Effector memory CD8-positive, alpha-beta T cell (primary cell): ENCODE data around the gene TTC27.

Experiments used
- ATAC-seq: fragments of 150-1000 bp; cut with Tn5 transposase; replicated peaks from 2 replicates; pipeline ENCODE4 v1.10.0; 2021; ENCODE audit warnings: mild to moderate bottlenecking, moderate library complexity
- DNase-seq, 3 experiments: peaks; one replicate each; pipeline ENCODE4 v3.0.0; 2021
- H3K27ac Mint-ChIP-seq, 2 donors: one replicate each; pipeline ENCODE4 v1.8.0; 2022; ENCODE audit warnings: mild to moderate bottlenecking in 2 of 2, mixed read lengths in 2 of 2, moderate library complexity in 2 of 2
- H3K27me3 Mint-ChIP-seq, 2 donors: one replicate each; pipeline ENCODE4 v1.8.0; 2022; ENCODE audit warnings: mixed read lengths in 2 of 2
- H3K36me3 Mint-ChIP-seq: one replicate; pipeline ENCODE4 v1.8.0; 2022; ENCODE audit warnings: mild to moderate bottlenecking, moderate library complexity, mixed read lengths; ENCODE audit not compliant: insufficient read depth
- H3K4me1 Mint-ChIP-seq, 2 donors: one replicate each; pipeline ENCODE4 v1.8.0; 2022; ENCODE audit warnings: low read depth in 2 of 2, mixed read lengths in 2 of 2
- H3K4me3 Mint-ChIP-seq, 2 donors: one replicate each; pipeline ENCODE4 v1.8.0; 2022; ENCODE audit warnings: mild to moderate bottlenecking in 2 of 2, mixed read lengths in 2 of 2, moderate library complexity in 2 of 2
- H3K9me3 Mint-ChIP-seq, 2 donors: one replicate each; pipeline ENCODE4 v1.8.0; 2022; ENCODE audit warnings: mixed read lengths in 2 of 2

The TTC27 gene

GRCh38 chr2:32756074-32756727 is 128.4 kb downstream of the TTC27 start:
- H3K36me3 Mint-ChIP-seq = peaks cover 17% of the 10 kb centered on the region
- H3K4me1 Mint-ChIP-seq = peaks cover 14 to 16% of the 10 kb centered on the region in 2 donors
- H3K27me3 Mint-ChIP-seq = no peaks in the 10 kb centered on the region
- DNase-seq (no peak), ATAC-seq (peak; percentile 58)
- peak overlapping the region; percentile 91 to 97 for H3K27ac Mint-ChIP-seq
- H3K9me3 Mint-ChIP-seq = no peaks in the 10 kb centered on the region
- H3K4me3 Mint-ChIP-seq = peak overlapping the region; percentile 71 to 80

- H3K27ac Mint-ChIP-seq = no peak overlapping the region
- ATAC-seq (no peak), DNase-seq (no peak)
- no peak overlapping the region for H3K4me3 Mint-ChIP-seq
- H3K36me3 Mint-ChIP-seq = peaks cover 17% of the 10 kb centered on the region
- H3K9me3 Mint-ChIP-seq = no peaks in the 10 kb centered on the region
- peaks cover 14 to 16% of the 10 kb centered on the region in 2 donors for H3K4me1 Mint-ChIP-seq
- H3K27me3 Mint-ChIP-seq = no peaks in the 10 kb centered on the region
Measured at GRCh38 chr2:32758232-32758631, 130.4 kb downstream of the TTC27 start.

- ATAC-seq (no peak), DNase-seq (no peak)
- Mint-ChIP-seq H3K4me1 (peaks cover 11 to 12% of the 10 kb centered on the region in 2 donors), H3K27ac (no peak overlapping the region), H3K4me3 (no peak overlapping the region), H3K9me3 (no peaks in the 10 kb centered on the region), H3K27me3 (no peaks in the 10 kb centered on the region), H3K36me3 (peaks cover 21% of the 10 kb centered on the region)
Measured at GRCh38 chr2:32760628-32761027, 132.8 kb downstream of the TTC27 start.

GRCh38 chr2:32768387-32769174 is 140.7 kb downstream of the TTC27 start:
- Mint-ChIP-seq H3K4me1 (no peaks in the 10 kb centered on the region), H3K27me3 (no peaks in the 10 kb centered on the region), H3K4me3 (no peak overlapping the region), H3K36me3 (peaks cover 8% of the 10 kb centered on the region), H3K9me3 (no peaks in the 10 kb centered on the region), H3K27ac (no peak overlapping the region)
- no peak for ATAC-seq
- DNase-seq = no peak

- Mint-ChIP-seq H3K4me1 (no peaks in the 10 kb centered on the region), H3K27ac (no peak overlapping the region), H3K4me3 (no peak overlapping the region), H3K9me3 (no peaks in the 10 kb centered on the region), H3K27me3 (no peaks in the 10 kb centered on the region), H3K36me3 (peaks cover 4% of the 10 kb centered on the region)
- DNase-seq (no peak), ATAC-seq (no peak)
Measured at GRCh38 chr2:32770360-32770759, 142.5 kb downstream of the TTC27 start.

GRCh38 chr2:32772638-32773447 is 145.0 kb downstream of the TTC27 start:
- ATAC-seq = no peak
- Mint-ChIP-seq H3K36me3 (peaks cover 3% of the 10 kb centered on the region), H3K27me3 (no peaks in the 10 kb centered on the region), H3K9me3 (no peaks in the 10 kb centered on the region), H3K4me3 (no peak overlapping the region), H3K4me1 (no peaks in the 10 kb centered on the region), H3K27ac (peak overlapping the region in 1 of 2 donors; percentile 55)
- no peak for DNase-seq

GRCh38 chr2:32773448-32773808 is 145.6 kb downstream of the TTC27 start:
- H3K27ac Mint-ChIP-seq = peak overlapping the region in 1 of 2 donors; percentile 55

GRCh38 chr2:32775954-32776353 is 148.1 kb downstream of the TTC27 start:
- Mint-ChIP-seq H3K27ac (no peak overlapping the region), H3K36me3 (peaks cover 10% of the 10 kb centered on the region)

More at GRCh38 chr2:32773448-32773808, 145.6 kb downstream of the TTC27 start:
- ATAC-seq (no peak), DNase-seq (no peak)
- Mint-ChIP-seq H3K4me1 (no peaks in the 10 kb centered on the region), H3K4me3 (no peak overlapping the region), H3K27me3 (no peaks in the 10 kb centered on the region), H3K36me3 (peaks cover 5% of the 10 kb centered on the region), H3K9me3 (no peaks in the 10 kb centered on the region)

GRCh38 chr2:32777714-32778113 is 149.9 kb downstream of the TTC27 start:
- Mint-ChIP-seq H3K36me3 (peaks cover 14% of the 10 kb centered on the region), H3K4me3 (no peak overlapping the region), H3K9me3 (no peaks in the 10 kb centered on the region), H3K4me1 (no peaks in the 10 kb centered on the region), H3K27ac (no peak overlapping the region), H3K27me3 (no peaks in the 10 kb centered on the region)
- DNase-seq (no peak), ATAC-seq (no peak)

More at GRCh38 chr2:32775954-32776353, 148.1 kb downstream of the TTC27 start:
- ATAC-seq (no peak), DNase-seq (no peak)
- no peak overlapping the region for H3K4me3 Mint-ChIP-seq
- no peaks in the 10 kb centered on the region for H3K27me3 Mint-ChIP-seq
- H3K9me3 Mint-ChIP-seq = no peaks in the 10 kb centered on the region
- no peaks in the 10 kb centered on the region for H3K4me1 Mint-ChIP-seq

- DNase-seq = no peak
- H3K36me3 Mint-ChIP-seq = peaks cover 15% of the 10 kb centered on the region
- H3K27me3 Mint-ChIP-seq = no peaks in the 10 kb centered on the region
- H3K27ac Mint-ChIP-seq = no peak overlapping the region
- H3K4me3 Mint-ChIP-seq = no peak overlapping the region
- H3K9me3 Mint-ChIP-seq = no peaks in the 10 kb centered on the region
- no peaks in the 10 kb centered on the region for H3K4me1 Mint-ChIP-seq
- no peak for ATAC-seq
Measured at GRCh38 chr2:32780961-32781360, 153.1 kb downstream of the TTC27 start.

GRCh38 chr2:32783469-32783868 is 155.6 kb downstream of the TTC27 start:
- ATAC-seq (no peak), DNase-seq (no peak)
- Mint-ChIP-seq H3K4me1 (no peaks in the 10 kb centered on the region), H3K27me3 (no peaks in the 10 kb centered on the region), H3K27ac (no peak overlapping the region), H3K9me3 (no peaks in the 10 kb centered on the region), H3K4me3 (no peak overlapping the region), H3K36me3 (peaks cover 17% of the 10 kb centered on the region)

GRCh38 chr2:32783933-32784332 is 156.1 kb downstream of the TTC27 start:
- Mint-ChIP-seq H3K4me1 (no peaks in the 10 kb centered on the region), H3K27ac (no peak overlapping the region), H3K27me3 (no peaks in the 10 kb centered on the region), H3K36me3 (peaks cover 12% of the 10 kb centered on the region), H3K4me3 (no peak overlapping the region), H3K9me3 (no peaks in the 10 kb centered on the region)
- ATAC-seq (no peak), DNase-seq (no peak)

- DNase-seq (no peak), ATAC-seq (no peak)
- H3K9me3 Mint-ChIP-seq = no peaks in the 10 kb centered on the region
- no peaks in the 10 kb centered on the region for H3K27me3 Mint-ChIP-seq
- peaks cover 8% of the 10 kb centered on the region for H3K36me3 Mint-ChIP-seq
- no peak overlapping the region for H3K27ac Mint-ChIP-seq
- H3K4me3 Mint-ChIP-seq = no peak overlapping the region
- no peaks in the 10 kb centered on the region for H3K4me1 Mint-ChIP-seq
Measured at GRCh38 chr2:32787207-32787606, 159.4 kb downstream of the TTC27 start.
